SJCRH30 (cell line): ENCODE measurements around the gene OR2AE1. TPM values are rescaled to one million over a fixed set of nuclear protein-coding genes. Genes with fewer than 3 reads are reported as not detected.

Source experiments
- DNase-seq, 2 experiments: peaks; one replicate each; pipeline ENCODE4 v3.0.0-alpha.2; 2015 to 2020
- H3K27ac ChIP-seq: fragments of 250-450 bp; sonication (Bioruptor Pico); 2 replicates; pipeline ENCODE4 v1.5.1; 2020; ENCODE audit warnings: mild to moderate bottlenecking, moderate library complexity
- H3K27me3 ChIP-seq: fragments of 250-450 bp; sonication (Bioruptor Pico); 2 replicates; pipeline ENCODE4 v1.5.1; 2020; ENCODE audit warnings: mild to moderate bottlenecking, moderate library complexity
- H3K36me3 ChIP-seq: fragments of 250-450 bp; sonication (Bioruptor Pico); 2 replicates; pipeline ENCODE4 v1.5.1; 2020; ENCODE audit warnings: mild to moderate bottlenecking, moderate library complexity
- H3K4me1 ChIP-seq: fragments of 250-450 bp; sonication (Bioruptor Pico); 2 replicates; pipeline ENCODE4 v1.5.1; 2020; ENCODE audit warnings: mild to moderate bottlenecking, moderate library complexity
- H3K4me3 ChIP-seq: fragments of 250-450 bp; sonication (Bioruptor Pico); 2 replicates; pipeline ENCODE4 v1.5.1; 2020; ENCODE audit warnings: mild to moderate bottlenecking, moderate library complexity
- H3K9me3 ChIP-seq: fragments of 250-450 bp; sonication (Bioruptor Pico); replicated peaks from 2 replicates; pipeline ENCODE4 v1.5.1; 2020; ENCODE audit warnings: mild to moderate bottlenecking, moderate library complexity
- total RNA-seq: library from RNA; depleted of rRNA; stranded (reverse); fragments of >200 nt; shearing (Covaris generic); gene quantifications from 2 replicates; pipeline ENCODE4 v1.2.3, GENCODE V29; 2014; rRNA removed

Gene OR2AE1
- total RNA-seq, 1 experiment from 2014 or later: 0.32 TPM

DNA sequence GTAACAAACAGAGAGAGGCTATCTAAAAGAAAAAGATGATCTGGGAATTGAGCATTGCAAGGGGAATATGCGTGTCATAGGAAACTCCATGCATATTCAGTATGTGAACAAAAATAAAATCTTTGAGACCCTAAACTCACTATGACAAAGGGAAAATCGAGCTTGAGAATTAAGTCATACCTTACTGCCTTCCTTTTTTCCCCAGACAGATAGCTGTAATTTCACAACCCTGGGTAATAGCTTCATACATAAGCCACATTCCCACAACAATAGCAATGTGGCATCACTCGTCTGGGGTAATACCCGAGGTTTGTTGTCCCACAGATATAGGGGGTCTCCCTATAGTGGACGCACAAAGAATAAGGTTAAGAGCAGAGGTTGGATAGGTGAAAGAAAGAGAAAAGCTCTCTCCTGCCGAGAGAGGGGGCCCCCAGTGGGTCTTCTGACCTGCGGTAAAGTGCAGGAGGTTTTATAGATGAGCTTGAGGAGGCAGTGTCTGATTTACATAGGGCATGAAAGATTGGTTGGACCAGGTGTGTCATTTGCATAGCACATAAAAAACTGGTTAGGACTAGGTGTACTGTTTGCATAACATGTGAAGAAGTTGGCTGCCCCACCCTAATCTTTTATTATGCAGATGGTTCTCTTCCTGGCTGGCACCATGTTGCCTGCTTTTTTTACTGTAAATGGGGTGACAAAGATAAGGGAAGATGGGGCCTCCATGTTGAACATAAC lies 37.4 kb downstream of the OR2AE1 start:
- Histone ChIP-seq H3K4me1 (no peaks in the 10 kb centered on the region), H3K9me3 (no peaks in the 10 kb centered on the region)

DNA sequence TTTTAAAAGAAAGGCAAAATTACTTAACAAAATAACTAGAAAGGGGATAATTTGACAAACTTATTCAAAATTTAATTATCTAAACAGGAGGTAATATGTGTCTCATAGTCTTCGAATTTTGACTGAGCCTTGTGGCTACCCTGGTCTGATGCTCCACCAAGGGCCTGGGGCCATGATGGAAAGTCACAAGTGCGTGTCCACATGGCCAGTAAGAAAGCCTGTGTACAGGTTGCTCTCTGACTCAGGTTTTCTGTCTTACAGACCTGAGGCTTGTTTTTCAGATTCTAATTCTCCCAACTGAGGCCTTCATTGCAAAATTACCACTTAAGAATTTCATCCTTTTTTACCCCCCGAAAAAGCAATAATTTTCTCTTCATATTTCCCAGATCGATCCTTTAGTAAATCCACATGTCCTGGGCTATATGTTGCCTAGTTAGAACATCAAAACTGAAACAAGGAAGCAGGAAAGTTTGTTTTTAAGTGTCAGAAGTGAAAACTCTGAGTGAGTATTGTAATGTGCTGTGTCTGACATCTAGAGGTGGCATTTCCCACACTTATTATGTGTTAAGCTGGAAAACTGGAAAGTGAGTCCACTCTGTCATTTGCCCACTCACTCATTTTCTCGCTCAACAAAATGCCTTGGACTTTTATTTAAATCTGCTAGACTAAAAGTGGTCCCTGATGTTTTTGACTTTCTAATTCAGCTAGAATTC lies 39.0 kb downstream of the OR2AE1 start:
- H3K36me3 ChIP-seq: no peaks in the 10 kb centered on the region
- no peaks in the 10 kb centered on the region for H3K4me1 ChIP-seq
- DNase-seq: no peak
- H3K27ac ChIP-seq: no peak overlapping the region
- no peaks in the 10 kb centered on the region for H3K9me3 ChIP-seq
- H3K4me3 ChIP-seq: no peak overlapping the region
- peaks cover 30% of the 10 kb centered on the region for H3K27me3 ChIP-seq

More for the DNA sequence above, 37.4 kb downstream of the OR2AE1 start:
- no peak overlapping the region for H3K4me3 ChIP-seq
- H3K27ac ChIP-seq: no peak overlapping the region
- H3K27me3 ChIP-seq: peaks cover 28% of the 10 kb centered on the region
- DNase-seq: no peak
- no peaks in the 10 kb centered on the region for H3K36me3 ChIP-seq

DNA sequence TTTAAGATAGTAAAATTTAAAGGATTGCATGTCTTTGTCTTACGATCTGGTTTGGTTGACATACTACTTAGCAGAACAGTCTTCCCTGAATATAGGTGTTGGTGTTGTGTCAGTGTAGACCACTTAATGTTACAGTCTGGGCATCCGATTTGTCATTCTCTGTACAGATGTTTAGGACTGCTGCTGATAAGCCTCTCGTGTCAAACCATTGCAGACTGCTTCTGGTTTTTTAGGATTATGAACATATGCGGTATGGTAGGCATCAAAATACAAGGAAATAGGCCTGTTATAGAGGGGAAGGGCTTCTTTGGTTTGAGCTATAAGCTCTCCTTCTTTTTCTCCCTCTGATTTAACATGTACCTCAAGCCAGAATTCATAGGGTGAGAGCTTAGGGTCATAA lies 41.6 kb downstream of the OR2AE1 start:
- no peaks in the 10 kb centered on the region for H3K36me3 ChIP-seq
- H3K4me3 ChIP-seq: no peak overlapping the region
- no peak for DNase-seq
- H3K9me3 ChIP-seq: no peaks in the 10 kb centered on the region
- no peaks in the 10 kb centered on the region for H3K4me1 ChIP-seq
- H3K27me3 ChIP-seq: peaks cover 23% of the 10 kb centered on the region
- no peak overlapping the region for H3K27ac ChIP-seq

DNA sequence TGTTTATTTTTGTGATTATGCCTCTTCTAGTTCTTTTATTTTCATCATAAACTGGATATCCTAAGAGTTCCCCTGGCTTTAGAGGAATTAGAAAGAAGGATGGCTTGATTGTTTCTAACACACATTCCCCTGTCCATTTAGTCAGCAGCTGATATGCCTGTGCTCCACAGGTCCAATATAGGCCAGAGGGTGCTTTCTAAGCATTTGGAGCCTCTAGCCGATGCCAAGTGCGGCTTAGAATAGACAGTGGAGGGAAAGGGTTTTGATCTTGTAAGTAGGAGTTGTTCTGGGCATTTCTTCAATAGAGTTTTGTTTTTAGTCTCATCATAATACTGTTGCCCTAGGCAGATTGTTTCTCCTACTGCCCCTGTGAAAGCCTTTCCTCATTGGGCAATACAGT lies 42.5 kb downstream of the OR2AE1 start:
- H3K27ac ChIP-seq: no peak overlapping the region
- no peaks in the 10 kb centered on the region for H3K9me3 ChIP-seq
- no peak for DNase-seq
- H3K36me3 ChIP-seq: no peaks in the 10 kb centered on the region
- H3K4me1 ChIP-seq: no peaks in the 10 kb centered on the region
- peaks cover 16% of the 10 kb centered on the region for H3K27me3 ChIP-seq
- no peak overlapping the region for H3K4me3 ChIP-seq

DNA sequence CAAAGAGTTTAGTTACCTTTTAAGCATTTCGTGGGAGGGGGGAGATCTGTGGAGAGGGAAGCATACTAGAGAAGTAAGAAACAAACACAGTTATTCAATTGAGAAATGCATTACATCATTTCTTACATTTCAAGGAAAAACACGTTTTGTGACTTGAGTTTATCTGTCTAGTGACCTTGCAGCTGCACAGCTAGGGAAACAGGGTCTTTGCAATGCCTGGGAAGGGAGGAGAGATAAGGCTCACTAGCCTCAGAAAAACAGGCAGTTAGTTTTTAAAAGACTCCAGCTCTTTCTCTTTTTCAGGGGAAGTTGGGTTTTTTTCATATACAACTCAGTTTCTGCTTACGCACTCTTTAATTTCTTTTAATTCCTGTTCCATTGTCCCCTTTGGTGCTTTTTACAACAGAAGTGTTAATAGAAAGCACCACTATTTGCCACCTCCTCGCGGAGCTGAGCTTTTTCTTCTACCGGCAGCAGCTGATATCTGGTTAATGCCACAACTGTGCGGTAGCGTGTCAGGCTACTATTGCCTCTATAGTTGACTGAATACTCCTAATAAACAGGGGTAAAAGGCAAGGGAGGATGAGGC lies 43.5 kb downstream of the OR2AE1 start:
- Histone ChIP-seq H3K27me3 (peaks cover 15% of the 10 kb centered on the region), H3K4me1 (no peaks in the 10 kb centered on the region), H3K27ac (no peak overlapping the region), H3K4me3 (no peak overlapping the region), H3K9me3 (no peaks in the 10 kb centered on the region), H3K36me3 (no peaks in the 10 kb centered on the region)
- no peak for DNase-seq

DNA sequence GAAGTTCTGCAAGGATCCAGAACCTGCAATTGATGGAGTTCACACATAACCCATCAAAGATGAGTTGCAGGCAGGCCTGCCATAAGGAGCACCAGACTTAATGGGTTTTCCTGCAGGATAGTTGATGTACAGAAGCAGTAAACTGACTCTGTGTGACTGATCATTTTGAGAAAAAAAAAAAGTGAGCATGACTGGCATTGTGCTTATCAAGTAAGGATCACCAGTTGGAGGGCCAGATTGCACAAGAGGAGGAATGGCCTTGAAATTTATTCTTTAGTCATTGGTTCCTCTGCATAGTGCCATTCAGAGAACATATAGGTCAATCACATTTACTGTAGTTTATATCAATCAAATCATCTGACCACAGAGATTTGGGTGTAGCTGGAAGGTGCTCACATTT lies 45.2 kb downstream of the OR2AE1 start:
- no peak overlapping the region for H3K27ac ChIP-seq
- H3K9me3 ChIP-seq: no peaks in the 10 kb centered on the region
- H3K4me1 ChIP-seq: no peaks in the 10 kb centered on the region
- no peak overlapping the region for H3K4me3 ChIP-seq
- DNase-seq: no peak
- peaks cover 7% of the 10 kb centered on the region for H3K27me3 ChIP-seq
- H3K36me3 ChIP-seq: no peaks in the 10 kb centered on the region

DNA sequence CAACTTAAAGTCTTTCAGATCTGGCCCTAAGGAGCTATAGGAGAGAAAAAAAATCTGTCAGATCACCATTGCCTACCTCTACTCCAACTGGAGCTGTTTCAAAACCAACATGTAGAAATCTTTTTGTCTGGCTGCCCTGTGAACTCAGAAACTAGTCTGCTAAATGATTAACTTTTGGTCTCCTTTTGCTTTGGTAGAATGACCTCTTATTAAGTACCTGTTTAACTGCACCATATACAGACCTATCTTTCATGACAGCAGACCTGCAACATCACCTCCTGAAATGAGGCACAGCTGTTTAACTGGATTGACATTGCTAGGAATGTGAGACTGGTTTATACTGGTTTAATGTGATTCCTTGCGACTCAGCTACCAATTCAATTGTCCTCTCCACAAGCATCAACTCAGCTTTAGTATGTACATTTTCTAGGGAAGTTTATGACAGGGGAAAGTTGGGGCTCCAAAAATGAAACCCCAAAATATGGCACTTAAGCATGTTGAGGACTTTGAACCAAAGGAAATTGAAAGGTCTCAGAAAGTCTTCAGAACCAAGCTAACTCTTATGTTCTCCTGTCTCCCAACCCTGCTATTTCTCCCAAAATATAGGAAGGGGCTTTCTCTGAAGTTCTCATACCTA lies 47.2 kb downstream of the OR2AE1 start:
- H3K27me3 ChIP-seq: peaks cover 7% of the 10 kb centered on the region
- no peak for DNase-seq

DNA sequence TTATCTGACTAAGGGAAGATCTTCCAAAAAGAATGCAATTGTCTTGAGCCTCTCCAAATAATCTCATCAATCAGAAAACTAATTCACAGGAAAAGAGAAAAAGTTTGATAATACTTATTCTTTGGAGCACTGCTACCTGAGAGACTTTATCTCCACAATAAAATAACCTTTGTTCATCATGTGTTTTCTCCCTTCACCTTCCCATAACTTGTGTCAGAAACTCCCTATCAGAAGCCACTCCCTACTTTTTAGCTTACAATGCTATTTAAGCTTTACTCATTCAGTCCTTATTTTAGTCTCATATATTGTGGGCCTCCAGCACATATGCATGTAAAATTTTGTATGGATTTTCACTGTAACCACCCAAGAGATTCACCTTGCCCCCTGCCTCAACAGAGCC lies 48.0 kb downstream of the OR2AE1 start:
- Histone ChIP-seq H3K4me3 (no peak overlapping the region), H3K27me3 (peaks cover 7% of the 10 kb centered on the region), H3K27ac (no peak overlapping the region), H3K9me3 (no peaks in the 10 kb centered on the region), H3K36me3 (no peaks in the 10 kb centered on the region), H3K4me1 (no peaks in the 10 kb centered on the region)
- no peak for DNase-seq

More for the DNA sequence above, 47.2 kb downstream of the OR2AE1 start:
- no peak overlapping the region for H3K4me3 ChIP-seq
- no peaks in the 10 kb centered on the region for H3K9me3 ChIP-seq
- H3K27ac ChIP-seq: no peak overlapping the region
- no peaks in the 10 kb centered on the region for H3K4me1 ChIP-seq
- H3K36me3 ChIP-seq: no peaks in the 10 kb centered on the region

DNA sequence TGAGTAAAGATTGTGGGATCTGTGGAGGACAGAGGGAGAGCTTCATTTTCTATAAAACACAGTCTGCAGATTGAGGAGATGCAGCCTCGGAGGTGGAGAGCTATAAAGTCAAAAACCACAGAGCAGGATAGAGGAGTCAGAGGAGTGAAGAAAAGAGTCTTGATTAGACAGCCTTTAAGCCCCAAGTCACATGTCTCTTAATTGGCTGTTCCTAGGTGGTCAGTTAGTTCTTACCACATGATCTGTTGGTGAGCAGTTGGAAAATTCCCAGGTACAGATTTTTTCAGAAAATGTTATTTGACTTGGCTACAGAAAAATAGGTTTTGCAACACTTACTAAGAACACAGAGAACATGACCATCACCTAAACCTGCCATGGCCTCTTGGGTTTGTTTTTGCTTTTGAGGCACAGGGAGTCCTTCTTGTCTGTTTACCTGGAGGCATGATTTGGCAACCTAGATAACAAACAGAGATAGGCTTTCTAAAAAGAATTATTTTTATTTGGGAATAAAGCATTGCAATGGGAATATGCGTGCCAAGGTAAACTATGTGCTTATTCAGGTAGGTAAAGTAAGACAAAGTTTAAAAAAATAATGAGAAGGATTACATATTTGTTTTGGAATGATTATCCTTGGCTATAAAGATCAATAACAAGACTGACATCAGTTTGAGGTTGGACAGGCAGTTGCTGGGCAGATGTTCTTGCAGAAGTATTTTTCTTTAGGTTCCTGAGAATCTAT lies 49.6 kb downstream of the OR2AE1 start:
- no peaks in the 10 kb centered on the region for H3K36me3 ChIP-seq
- no peak for DNase-seq
- H3K4me1 ChIP-seq: no peaks in the 10 kb centered on the region
- H3K4me3 ChIP-seq: no peak overlapping the region
- H3K27ac ChIP-seq: no peak overlapping the region
- H3K9me3 ChIP-seq: no peaks in the 10 kb centered on the region
- H3K27me3 ChIP-seq: peaks cover 3% of the 10 kb centered on the region; the same call in 1 of the 2 replicates

Other genes with a start within 250 kb of the OR2AE1 start
- gene CYP3A5, start 197.0 kb downstream of the OR2AE1 start, total RNA-seq: 0.36 TPM in 1 of 2 replicates, not detected in the other
- gene CYP3A7, start 141.8 kb downstream of the OR2AE1 start, total RNA-seq: 0.12 TPM in 1 of 2 replicates, not detected in the other
- not detected in 2 replicates for gene CYP3A4, start 92.8 kb downstream of the OR2AE1 start, total RNA-seq
- not detected in 2 replicates for gene CYP3A43, start 49.0 kb downstream of the OR2AE1 start, total RNA-seq
- gene TRIM4, start 42.5 kb upstream of the OR2AE1 start, total RNA-seq: 16.3 and 18.5 TPM in 2 replicates
- not detected in 2 replicates for gene GJC3, start 52.6 kb upstream of the OR2AE1 start, total RNA-seq
- gene AZGP1, start 99.0 kb upstream of the OR2AE1 start, total RNA-seq: 0.10 TPM in 1 of 2 replicates, not detected in the other
- 17.7 and 20.0 TPM in 2 replicates for gene ZKSCAN1, start 138.6 kb upstream of the OR2AE1 start, total RNA-seq
- 15.1 and 17.9 TPM in 2 replicates for gene ZSCAN21, start 172.7 kb upstream of the OR2AE1 start, total RNA-seq
- 37.1 and 44.3 TPM in 2 replicates for gene ZNF3, start 204.7 kb upstream of the OR2AE1 start, total RNA-seq
- 115 and 126 TPM in 2 replicates for gene COPS6, start 211.9 kb upstream of the OR2AE1 start, total RNA-seq
- gene MCM7, start 224.4 kb upstream of the OR2AE1 start, total RNA-seq: 332 and 353 TPM in 2 replicates
- gene AP4M1, start 224.6 kb upstream of the OR2AE1 start, total RNA-seq: 9.9 and 13.9 TPM in 2 replicates
- 42.2 and 47.8 TPM in 2 replicates for gene TAF6, start 242.3 kb upstream of the OR2AE1 start, total RNA-seq
- gene CNPY4, start 242.6 kb upstream of the OR2AE1 start, total RNA-seq: 13.2 and 13.7 TPM in 2 replicates
- gene MBLAC1, start 249.9 kb upstream of the OR2AE1 start, total RNA-seq: 1.4 and 1.6 TPM in 2 replicates